Upper lobe of left lung (tissue), 4 donors: ENCODE results near the gene ZNF219.

ENCODE experiments used
- CTCF ChIP-seq, 6 experiments: fragments of 450-650 bp in 4 of 6; fragments of 200-600 bp in 2 of 6; sonication (generic) in 2 of 6; IDR thresholded peaks; one replicate each; pipeline ENCODE4 v1.5.1; 2016 to 2019; ENCODE audit warnings: antibody characterized with exemption in 6 of 6
- EP300 ChIP-seq, 4 donors: sonication (generic); formaldehyde crosslinking; IDR thresholded peaks; one replicate each; pipeline ENCODE4 v1.5.1; 2017; ENCODE audit warnings: antibody characterized with exemption in 4 of 4, control low read depth in 2 of 4

- TF ChIP-seq CTCF (IDR thresholded peaks at IDR 0.05) (no peak), EP300 (IDR thresholded peaks at IDR 0.05) (no peak)
Observed at GRCh38 chr14:21041676-21042433, 56.6 kb downstream of the ZNF219 start, which contains the start of gene RNASE7.
